ENCODE measurements around the gene CFAP90.

CFAP90 gene

GRCh38 chr5:7869474-7870136 is 18.7 kb upstream of the CFAP90 start:
- peak overlapping the region; percentile 86 for H3K4me3 ChIP-seq (ENCODE audit: low read depth, low read length)
- POLR2A ChIA-PET, result interaction anchor here (1.5 kb wide), 1 partner anchor 12 kb away, joined by 11 read pairs; no protein-coding TSS in a partner anchor
- no peak for DNase-seq (ENCODE audit: low read depth, low spot score)
- CTCF ChIA-PET, result interaction anchor here (1.0 to 9.7 kb wide), 4 partner anchors 9 to 17 kb away, joined by 3 to 98 read pairs (median 4); no protein-coding TSS in a partner anchor
- no peak for TF ChIP-seq CTCF (IDR thresholded peaks at IDR 0.05; ENCODE audit: insufficient read depth, low read length, missing control alignments)

- ChIA-PET CTCF (interaction anchor here (1.0 to 9.7 kb wide), 3 partner anchors 10 to 17 kb away, joined by 3 to 98 read pairs (median 6); no protein-coding TSS in a partner anchor), POLR2A (interaction anchor here (1.5 kb wide), 1 partner anchor 11 kb away, joined by 11 read pairs; no protein-coding TSS in a partner anchor)
- peak; percentile 41 for DNase-seq (ENCODE audit: low read depth, low spot score)
- H3K4me3 ChIP-seq (ENCODE audit: low read depth, low read length), result peak within 1 kb of the TSS; percentile 86
- TF ChIP-seq CTCF (IDR thresholded peaks at IDR 0.05; ENCODE audit: insufficient read depth, low read length, missing control alignments), result no peak
Measured at GRCh38 chr5:7868773-7869473, 18.0 kb upstream of the CFAP90 start, which contains the start of the genes FASTKD3 and MTRR. TSS of gene FASTKD3 (minus strand) at chr5:7869031. CDS start at chr5:7868083, 948 bp downstream. TSS of gene MTRR (plus strand) at chr5:7869148. CDS start at chr5:7870795, 1,647 bp downstream.

GRCh38 chr5:7868427-7868772 is 17.5 kb upstream of the CFAP90 start:
- TF ChIP-seq CTCF (IDR thresholded peaks at IDR 0.05; ENCODE audit: insufficient read depth, low read length, missing control alignments), result no peak
- DNase-seq (ENCODE audit: low read depth, low spot score), result no peak
- H3K4me3 ChIP-seq (ENCODE audit: low read depth, low read length), result peak overlapping the region; percentile 86
- ChIA-PET POLR2A (interaction anchor here (1.5 kb wide), 1 partner anchor 10 kb away, joined by 11 read pairs; no protein-coding TSS in a partner anchor), CTCF (interaction anchor here (1.9 to 9.7 kb wide), 2 partner anchors 10 to 18 kb away, joined by 6 to 98 read pairs; no protein-coding TSS in a partner anchor)

GRCh38 chr5:7867260-7867659 is 16.3 kb upstream of the CFAP90 start:
- no peak for TF ChIP-seq CTCF (IDR thresholded peaks at IDR 0.05; ENCODE audit: insufficient read depth, low read length, missing control alignments)
- POLR2A ChIA-PET, result no interaction called here
- no peak overlapping the region for H3K4me3 ChIP-seq (ENCODE audit: low read depth, low read length)
- CTCF ChIA-PET, result interaction anchor here (1.4 to 1.5 kb wide), 2 partner anchors 11 to 20 kb away, joined by 3 to 7 read pairs; no protein-coding TSS in a partner anchor
- no peak for DNase-seq (ENCODE audit: low read depth, low spot score)

GRCh38 chr5:7866196-7866595 is 15.3 kb upstream of the CFAP90 start:
- H3K4me3 ChIP-seq (ENCODE audit: low read depth, low read length), result no peak overlapping the region
- no peak for TF ChIP-seq CTCF (IDR thresholded peaks at IDR 0.05; ENCODE audit: insufficient read depth, low read length, missing control alignments)
- DNase-seq (ENCODE audit: low read depth, low spot score), result no peak
- POLR2A ChIA-PET, result no interaction called here
- CTCF ChIA-PET, result interaction anchor here (0.8 to 1.5 kb wide), 3 partner anchors 11 to 21 kb away, joined by 3 to 7 read pairs (median 4); no protein-coding TSS in a partner anchor

Measured in AG04449 (cell line).